ENCODE results near the gene PIEZO2.

Gene PIEZO2

DNA sequence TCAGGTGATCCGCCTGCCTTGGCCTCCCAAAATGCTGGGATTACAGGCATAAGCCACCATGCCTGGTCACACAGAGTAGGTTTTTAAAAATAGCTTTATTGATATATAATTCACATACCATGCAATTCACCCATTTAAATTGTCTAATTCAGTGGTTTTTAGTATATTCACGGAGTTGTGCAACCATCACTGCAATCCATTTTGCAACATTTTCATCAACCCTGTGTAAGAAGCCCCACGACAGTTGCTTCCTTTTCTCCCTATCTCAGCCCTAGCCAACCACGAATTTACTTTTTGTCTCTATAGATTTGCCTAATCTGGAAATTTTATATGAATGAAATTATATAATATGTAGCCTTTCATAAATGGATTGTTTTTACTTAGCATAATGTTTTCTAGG, 357.2 kb downstream of the PIEZO2 start:
- no peaks in the 10 kb centered on the region for H4K20me1 ChIP-seq (ENCODE audit: control insufficient read depth, insufficient read depth, low read depth, low read length)
- H3K4me3 ChIP-seq (ENCODE audit: low read length): no peak overlapping the region
- H3K4me2 ChIP-seq (ENCODE audit: low read length): no peak overlapping the region
- no peaks in the 10 kb centered on the region for H3K9me3 ChIP-seq (ENCODE audit: control insufficient read depth, insufficient read depth, low read length)
- no peak overlapping the region for H3K27ac ChIP-seq (ENCODE audit: low read depth, low read length)
- no peak for TF ChIP-seq CTCF (IDR thresholded peaks at IDR 0.05; ENCODE audit: low read depth, low read length, poor library complexity, severe bottlenecking)
- no peak for TF ChIP-seq EZH2phosphoT487 (IDR thresholded peaks at IDR 0.05; ENCODE audit: borderline replicate concordance, low read length)
- H3K4me1 ChIP-seq (ENCODE audit: control insufficient read depth, low read length): no peaks in the 10 kb centered on the region
- H3K9me2 ChIP-seq (replicated peaks; ENCODE audit: control insufficient read depth, low read length): no peaks in the 10 kb centered on the region
- no peaks in the 10 kb centered on the region for H3K36me3 ChIP-seq (ENCODE audit: control insufficient read depth, low read length)
- no peaks in the 10 kb centered on the region for H3F3A ChIP-seq (ENCODE audit: control insufficient read depth, insufficient read depth)
- H3K27me3 ChIP-seq (ENCODE audit: control insufficient read depth, low read length): peaks cover 6% of the 10 kb centered on the region; the same call in 1 of the 2 replicates
- no peaks in the 10 kb centered on the region for H3K79me2 ChIP-seq (ENCODE audit: control insufficient read depth, low read length)

- Histone ChIP-seq H3K4me2 (ENCODE audit: low read length) (no peak overlapping the region), H3K4me3 (ENCODE audit: low read length) (no peak overlapping the region), H4K20me1 (ENCODE audit: control insufficient read depth, insufficient read depth, low read depth, low read length) (no peaks in the 10 kb centered on the region), H3K9me3 (ENCODE audit: control insufficient read depth, insufficient read depth, low read length) (no peaks in the 10 kb centered on the region), H3K27me3 (ENCODE audit: control insufficient read depth, low read length) (peaks cover 6% of the 10 kb centered on the region; the same call in 1 of the 2 replicates), H3K36me3 (ENCODE audit: control insufficient read depth, low read length) (no peaks in the 10 kb centered on the region), H3K27ac (ENCODE audit: low read depth, low read length) (no peak overlapping the region), H3K4me1 (ENCODE audit: control insufficient read depth, low read length) (no peaks in the 10 kb centered on the region), H3K79me2 (ENCODE audit: control insufficient read depth, low read length) (no peaks in the 10 kb centered on the region), H3K9me2 (replicated peaks; ENCODE audit: control insufficient read depth, low read length) (no peaks in the 10 kb centered on the region), H3F3A (ENCODE audit: control insufficient read depth, insufficient read depth) (no peaks in the 10 kb centered on the region)
- TF ChIP-seq EZH2phosphoT487 (IDR thresholded peaks at IDR 0.05; ENCODE audit: borderline replicate concordance, low read length) (no peak), CTCF (IDR thresholded peaks at IDR 0.05; ENCODE audit: low read depth, low read length, poor library complexity, severe bottlenecking) (no peak)
Observed at GRCh38 chr18:10791169-10791831, 358.1 kb downstream of the PIEZO2 start.

DNA sequence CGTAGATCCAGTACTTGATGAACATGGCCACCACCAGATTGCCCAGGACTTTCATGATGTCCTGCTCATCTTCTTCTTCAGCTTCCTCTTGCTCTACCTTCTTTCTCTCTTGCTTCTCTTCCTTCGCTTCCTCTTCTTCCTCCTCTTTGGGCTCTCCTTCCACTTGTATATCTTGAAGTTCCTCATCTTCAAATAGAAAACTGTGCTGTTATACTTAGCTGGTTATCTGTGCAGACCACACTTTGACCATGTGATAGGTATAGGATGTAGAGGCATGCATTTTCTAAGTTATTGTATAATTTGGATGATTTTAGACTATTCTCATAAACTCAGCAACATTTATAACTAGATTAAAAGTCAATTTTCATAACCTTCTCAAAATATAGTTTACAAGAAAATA, 360.2 kb downstream of the PIEZO2 start:
- Histone ChIP-seq H4K20me1 (ENCODE audit: control insufficient read depth, insufficient read depth, low read depth, low read length) (no peaks in the 10 kb centered on the region), H3K4me3 (ENCODE audit: low read length) (no peak overlapping the region), H3K9me3 (ENCODE audit: control insufficient read depth, insufficient read depth, low read length) (no peaks in the 10 kb centered on the region), H3K4me1 (ENCODE audit: control insufficient read depth, low read length) (no peaks in the 10 kb centered on the region), H3K27ac (ENCODE audit: low read depth, low read length) (no peak overlapping the region), H3F3A (ENCODE audit: control insufficient read depth, insufficient read depth) (no peaks in the 10 kb centered on the region), H3K27me3 (ENCODE audit: control insufficient read depth, low read length) (peaks cover 6% of the 10 kb centered on the region; the same call in 1 of the 2 replicates), H3K4me2 (ENCODE audit: low read length) (no peak overlapping the region), H3K9me2 (replicated peaks; ENCODE audit: control insufficient read depth, low read length) (no peaks in the 10 kb centered on the region), H3K36me3 (ENCODE audit: control insufficient read depth, low read length) (no peaks in the 10 kb centered on the region), H3K79me2 (ENCODE audit: control insufficient read depth, low read length) (no peaks in the 10 kb centered on the region)
- TF ChIP-seq CTCF (IDR thresholded peaks at IDR 0.05; ENCODE audit: low read depth, low read length, poor library complexity, severe bottlenecking) (no peak), EZH2phosphoT487 (IDR thresholded peaks at IDR 0.05; ENCODE audit: borderline replicate concordance, low read length) (no peak)

Measured in DOHH2 (cell line).